Hepatocyte (in vitro differentiated cells): ENCODE measurements around the gene STRA8. TPM values are rescaled to one million over a fixed set of nuclear protein-coding genes. Genes with fewer than 3 reads are reported as not detected.

Experiments used
- DNase-seq: peaks from one replicate; pipeline ENCODE4 v3.0.0-alpha.2; 2016; ENCODE audit warnings: low spot score
- H2AFZ ChIP-seq: fragments of 200-600 bp; sonication (generic); 2 replicates; pipeline ENCODE4 v1.6.0; 2016; ENCODE audit warnings: antibody characterized with exemption, mild to moderate bottlenecking
- H3K27ac ChIP-seq: fragments of 200-600 bp; sonication (generic); 2 replicates; pipeline ENCODE4 v1.5.1; 2016; ENCODE audit warnings: mild to moderate bottlenecking
- H3K27me3 ChIP-seq: fragments of 200-600 bp; sonication (generic); 2 replicates; pipeline ENCODE4 v1.6.1; 2016
- H3K36me3 ChIP-seq: fragments of 200-600 bp; sonication (generic); replicated peaks from 2 replicates; pipeline ENCODE4 v1.5.1; 2016; ENCODE audit warnings: low read depth; ENCODE audit not compliant: insufficient read depth
- H3K4me1 ChIP-seq: fragments of 200-600 bp; sonication (generic); 2 replicates; pipeline ENCODE4 v1.5.1; 2016; ENCODE audit warnings: mild to moderate bottlenecking, moderate library complexity; ENCODE audit not compliant: insufficient read depth
- H3K4me2 ChIP-seq: fragments of 200-600 bp; sonication (generic); 2 replicates; pipeline ENCODE4 v1.6.0; 2016
- H3K4me3 ChIP-seq: fragments of 200-600 bp; sonication (generic); 2 replicates; pipeline ENCODE4 v1.5.1; 2016; ENCODE audit warnings: mild to moderate bottlenecking
- H3K79me2 ChIP-seq: fragments of 200-600 bp; sonication (generic); 2 replicates; pipeline ENCODE4 v1.6.0; 2017; ENCODE audit warnings: mild to moderate bottlenecking
- H3K9me2 ChIP-seq: fragments of 200-600 bp; sonication (generic); replicated peaks from 2 replicates; pipeline ENCODE4 v1.6.0; 2017; ENCODE audit warnings: mild to moderate bottlenecking; ENCODE audit not compliant: insufficient read depth
- H3K9me3 ChIP-seq: fragments of 200-600 bp; sonication (generic); 2 replicates; pipeline ENCODE4 v1.5.1; 2016; ENCODE audit warnings: low read depth, mild to moderate bottlenecking
- H4K20me1 ChIP-seq: fragments of 200-600 bp; sonication (generic); 2 replicates; pipeline ENCODE4 v1.6.0; 2016; ENCODE audit warnings: mild to moderate bottlenecking; ENCODE audit not compliant: insufficient read depth, poor library complexity, severe bottlenecking
- CTCF ChIP-seq: fragments of 200-600 bp; sonication (generic); IDR thresholded peaks from 2 replicates; pipeline ENCODE4 v1.5.1; 2016; ENCODE audit warnings: antibody characterized with exemption, mild to moderate bottlenecking; ENCODE audit not compliant: poor library complexity
- EZH2 ChIP-seq: fragments of 200-600 bp; sonication (generic); IDR thresholded peaks from 2 replicates; pipeline ENCODE4 v1.6.1; 2016; ENCODE audit warnings: antibody characterized with exemption, mild to moderate bottlenecking, borderline replicate concordance
- EZH2phosphoT487 ChIP-seq: fragments of 200-600 bp; sonication (generic); IDR thresholded peaks from one replicate; pipeline ENCODE4 v1.6.1; 2018; ENCODE audit warnings: antibody characterized with exemption, mild to moderate bottlenecking, low read depth, moderate library complexity; ENCODE audit not compliant: unreplicated experiment, severe bottlenecking
- WGBS: methylation state at CpG from one replicate; pipeline ENCODE4 v1.1.6; 2016; ENCODE audit warnings: low lambda C conversion rate; ENCODE audit errors: missing lambda C conversion rate; 5-methylcytosine and 5-hydroxymethylcytosine counted together
- polyA plus RNA-seq: library from polyadenylated mRNA; unstranded; fragments of >200 nt; fragmentation: Nextera tagmentation; extraction: Ambion mirVana; gene quantifications from 2 replicates; pipeline ENCODE4 v1.2.1, GENCODE V29; 2016
- total RNA-seq: library from RNA; depleted of rRNA; stranded (reverse); fragments of >200 nt; gene quantifications from 2 replicates; pipeline ENCODE4 v1.2.3, GENCODE V29; 2014

STRA8 gene
- total and polyA plus RNA-seq, 2 experiments from 2014 or later: not detected

- H3K4me3 ChIP-seq: no peak overlapping the region
- no peak overlapping the region for H2AFZ ChIP-seq
- 81% methylated on average over 23 of the region's 23 CpGs for WGBS
- no peak for TF ChIP-seq EZH2phosphoT487
- TF ChIP-seq EZH2: no peak
- no peak for TF ChIP-seq CTCF
- no peak overlapping the region for H3K27ac ChIP-seq
- no peak overlapping the region for H3K4me2 ChIP-seq
- H3K27me3 ChIP-seq: no peaks in the 10 kb centered on the region
- no peaks in the 10 kb centered on the region for H3K9me3 ChIP-seq
- no peaks in the 10 kb centered on the region for H4K20me1 ChIP-seq
- H3K36me3 ChIP-seq: no peaks in the 10 kb centered on the region
- no peaks in the 10 kb centered on the region for H3K79me2 ChIP-seq
- no peak for DNase-seq
- no peaks in the 10 kb centered on the region for H3K4me1 ChIP-seq
- H3K9me2 ChIP-seq: no peaks in the 10 kb centered on the region
Observed at GRCh38 chr7:135270577-135271254, 37.1 kb downstream of the STRA8 start.

- TF ChIP-seq EZH2 (no peak), EZH2phosphoT487 (no peak), CTCF (no peak)
- H3K4me1 ChIP-seq: no peaks in the 10 kb centered on the region
- no peaks in the 10 kb centered on the region for H3K9me3 ChIP-seq
- H3K4me3 ChIP-seq: no peak overlapping the region
- H3K79me2 ChIP-seq: no peaks in the 10 kb centered on the region
- no peak overlapping the region for H3K4me2 ChIP-seq
- H3K27ac ChIP-seq: no peak overlapping the region
- 90% methylated on average over 10 of the region's 10 CpGs for WGBS
- H3K27me3 ChIP-seq: no peaks in the 10 kb centered on the region
- DNase-seq: no peak
- no peak overlapping the region for H2AFZ ChIP-seq
- H3K9me2 ChIP-seq: no peaks in the 10 kb centered on the region
- H3K36me3 ChIP-seq: no peaks in the 10 kb centered on the region
- no peaks in the 10 kb centered on the region for H4K20me1 ChIP-seq
Observed at GRCh38 chr7:135271255-135271615, 37.6 kb downstream of the STRA8 start.

- Histone ChIP-seq H4K20me1 (no peaks in the 10 kb centered on the region), H2AFZ (no peak overlapping the region), H3K36me3 (no peaks in the 10 kb centered on the region), H3K79me2 (no peaks in the 10 kb centered on the region), H3K27ac (no peak overlapping the region), H3K4me1 (no peaks in the 10 kb centered on the region), H3K4me3 (no peak overlapping the region), H3K4me2 (no peak overlapping the region), H3K27me3 (no peaks in the 10 kb centered on the region), H3K9me3 (no peaks in the 10 kb centered on the region), H3K9me2 (no peaks in the 10 kb centered on the region)
- 79% methylated on average over 3 of the region's 3 CpGs for WGBS
- DNase-seq: no peak
- TF ChIP-seq EZH2 (no peak), EZH2phosphoT487 (no peak), CTCF (no peak)
Observed at GRCh38 chr7:135272303-135272702, 38.7 kb downstream of the STRA8 start.

GRCh38 chr7:135273581-135273980 is 39.9 kb downstream of the STRA8 start:
- no peaks in the 10 kb centered on the region for H3K9me2 ChIP-seq
- H3K4me1 ChIP-seq: no peaks in the 10 kb centered on the region
- no peak overlapping the region for H3K4me3 ChIP-seq
- no peaks in the 10 kb centered on the region for H3K9me3 ChIP-seq
- no peak overlapping the region for H2AFZ ChIP-seq
- no peaks in the 10 kb centered on the region for H3K27me3 ChIP-seq
- no peaks in the 10 kb centered on the region for H3K79me2 ChIP-seq
- H4K20me1 ChIP-seq: no peaks in the 10 kb centered on the region
- TF ChIP-seq EZH2 (no peak), EZH2phosphoT487 (no peak), CTCF (no peak)
- H3K36me3 ChIP-seq: no peaks in the 10 kb centered on the region
- no peak for DNase-seq
- H3K27ac ChIP-seq: no peak overlapping the region
- WGBS: 85% methylated on average over 4 of the region's 4 CpGs
- H3K4me2 ChIP-seq: no peak overlapping the region
